Endothelial cell of umbilical vein (primary cell): ENCODE measurements around the gene GLRB. TPM values are rescaled to one million over a fixed set of nuclear protein-coding genes. Genes with fewer than 3 reads are reported as not detected.
A peak's percentile ranks its signal among the peaks of the same experiment; 100 is the strongest.

Experiments used
- BruUV-seq: library from RNA; stranded (reverse); fragments of 400-500 nt; replicated peaks from 2 replicates; lab custom pipeline; 2021; lab: Mats Ljungman, UMichigan
- CTCF ChIA-PET: fragments of 300-600, 350-600 bp; sonication (Branson Sonifier 250); formaldehyde crosslinking; loops from one replicate; lab custom pipeline; 2021; ENCODE audit warnings: antibody characterized with exemption, inconsistent platforms; lab: Charles Lee
- POLR2A ChIA-PET: fragments of 300-600, 350-600 bp; sonication (Branson Sonifier 250); formaldehyde crosslinking; loops from one replicate; lab custom pipeline; 2021; ENCODE audit warnings: antibody characterized with exemption, inconsistent platforms; lab: Charles Lee
- DNase-seq: peaks from one replicate; pipeline ENCODE4 v3.0.0-alpha.2; 2011; ENCODE audit warnings: low read depth, low spot score
- FAIRE-seq: peaks from 2 replicates; lab custom pipeline; 2011; peaks lifted over from hg19 to GRCh38; lab: Jason Lieb, UNC
- H2AFZ ChIP-seq: 2 replicates; pipeline ENCODE4 v1.6.0; 2012; ENCODE audit warnings: low read depth, low read length, control low read depth, inconsistent platforms
- H3K27ac ChIP-seq: 2 replicates; pipeline ENCODE4 v1.5.1; 2011; ENCODE audit warnings: low read depth, mild to moderate bottlenecking, control low read depth, low read length, moderate library complexity; ENCODE audit not compliant: insufficient read depth
- H3K27me3 ChIP-seq, 2 experiments: 2 replicates each; pipeline versions ENCODE4 v1.6.0 to v1.6.1; 2011; ENCODE audit warnings: low read length in 2 of 2, mixed read lengths in 1 of 2; ENCODE audit not compliant: control insufficient read depth in 2 of 2, insufficient read depth in 2 of 2
- H3K36me3 ChIP-seq, 2 experiments: 2 replicates in 1 of 2; 3 replicates in 1 of 2; pipeline ENCODE4 v1.5.1; 2011; ENCODE audit warnings: low read length in 2 of 2, mild to moderate bottlenecking in 1 of 2, moderate library complexity in 1 of 2; ENCODE audit not compliant: control insufficient read depth in 2 of 2, insufficient read depth in 2 of 2; ENCODE audit errors: extremely low read depth in 1 of 2
- H3K4me1 ChIP-seq: 3 replicates; pipeline ENCODE4 v1.5.1; 2011; ENCODE audit warnings: mild to moderate bottlenecking, low read length; ENCODE audit not compliant: control insufficient read depth, insufficient read depth; ENCODE audit errors: extremely low read depth
- H3K4me2 ChIP-seq: 2 replicates; pipeline ENCODE4 v1.6.1; 2011; ENCODE audit warnings: low read length, control low read depth, mixed read lengths; ENCODE audit not compliant: insufficient read depth
- H3K4me3 ChIP-seq, 3 experiments: fragments of 200-600 bp in 1 of 3; sonication (generic), shearing (Covaris generic) in 1 of 3; replicated peaks in 1 of 3; 2 replicates each; pipeline ENCODE4 v1.5.1; 2011 to 2016; ENCODE audit warnings: control low read depth in 3 of 3, low read length in 3 of 3, mild to moderate bottlenecking in 2 of 3, inconsistent platforms in 1 of 3, low read depth in 1 of 3, moderate library complexity in 1 of 3; ENCODE audit not compliant: insufficient read depth in 1 of 3
- H3K79me2 ChIP-seq: 2 replicates; pipeline ENCODE4 v1.6.0; 2012; ENCODE audit warnings: low read length, inconsistent platforms; ENCODE audit not compliant: control insufficient read depth, insufficient read depth
- H3K9ac ChIP-seq: replicated peaks from 2 replicates; pipeline ENCODE3; 2011; ENCODE audit warnings: low read length, control low read depth; ENCODE audit not compliant: insufficient read depth; ENCODE audit errors: extremely low read depth
- H3K9me1 ChIP-seq: replicated peaks from 3 replicates; pipeline ENCODE4 v1.6.0; 2011; ENCODE audit warnings: mild to moderate bottlenecking, low read length; ENCODE audit not compliant: control insufficient read depth, insufficient read depth; ENCODE audit errors: extremely low read depth
- H3K9me3 ChIP-seq: replicated peaks from 2 replicates; pipeline ENCODE4 v1.5.1; 2012; ENCODE audit warnings: low read length, inconsistent platforms; ENCODE audit not compliant: control insufficient read depth, insufficient read depth
- H4K20me1 ChIP-seq: replicated peaks from 2 replicates; pipeline ENCODE3; 2011; ENCODE audit warnings: mild to moderate bottlenecking, low read length; ENCODE audit not compliant: control insufficient read depth, insufficient read depth; ENCODE audit errors: extremely low read depth
- CTCF ChIP-seq, 2 donors: IDR thresholded peaks; 1 replicate in 1 of 2; 2 replicates in 1 of 2; pipeline ENCODE4 v1.5.1; 2011; ENCODE audit warnings: low read length in 2 of 2, mild to moderate bottlenecking in 2 of 2, moderate library complexity in 2 of 2, control low read depth in 1 of 2, inconsistent platforms in 1 of 2, low read depth in 1 of 2; ENCODE audit not compliant: insufficient read depth in 1 of 2; ENCODE audit errors: extremely low read depth in 1 of 2
- EZH2 ChIP-seq: IDR thresholded peaks from 2 replicates; pipeline ENCODE4 v1.6.1; 2012; ENCODE audit warnings: borderline replicate concordance, low read depth, mild to moderate bottlenecking, moderate library complexity, low read length, inconsistent platforms; ENCODE audit not compliant: severe bottlenecking
- FOS ChIP-seq: IDR thresholded peaks from 2 replicates; pipeline ENCODE4 v1.6.1; 2011; ENCODE audit warnings: mild to moderate bottlenecking, low read length, moderate library complexity, borderline replicate concordance; ENCODE audit not compliant: insufficient read depth
- GATA2 ChIP-seq: IDR thresholded peaks from 2 replicates; pipeline ENCODE4 v1.7.0; 2011; ENCODE audit warnings: low read depth, mild to moderate bottlenecking, moderate library complexity, mixed read lengths, low read length; ENCODE audit not compliant: insufficient read length, insufficient read depth
- JUN ChIP-seq: IDR thresholded peaks from 2 replicates; pipeline ENCODE4 v1.6.1; 2011; ENCODE audit warnings: borderline replicate concordance, low read depth; ENCODE audit not compliant: insufficient read length, insufficient read depth
- MAX ChIP-seq: IDR thresholded peaks from 2 replicates; pipeline ENCODE4 v1.6.1; 2011; ENCODE audit not compliant: insufficient read depth, insufficient read length
- MYC ChIP-seq: IDR thresholded peaks from one replicate; pipeline ENCODE4 v1.6.1; 2011; ENCODE audit warnings: mild to moderate bottlenecking, low read depth, low read length
- POLR2A ChIP-seq: IDR thresholded peaks from 2 replicates; pipeline ENCODE4 v1.6.1; 2012; ENCODE audit warnings: low read depth, mild to moderate bottlenecking, control low read depth, low read length
- POLR2AphosphoS5 ChIP-seq: IDR thresholded peaks from 2 replicates; pipeline ENCODE4 v1.6.1; 2012; ENCODE audit warnings: low read depth, mild to moderate bottlenecking, control low read depth, low read length, moderate library complexity; ENCODE audit not compliant: insufficient read depth
- dilution Hi-C: fragments of 300-500 bp; cut with MboI; formaldehyde crosslinking; loops from one replicate; pipeline ENCODE4 v1.15.0; 2019; ENCODE audit warnings: low sequenced_read_pairs; ENCODE audit not compliant: extremely low pct_ligation_motif_present
- intact Hi-C: fragments of 100-400 bp; cut with micrococcal nuclease; formaldehyde crosslinking; loops from one replicate; pipeline ENCODE4 v1.10.0; 2022
- polyA plus RNA-seq, 4 experiments: library from polyadenylated mRNA; depleted of rRNA in 3 of 4; stranded (reverse) in 3 of 4; unstranded in 1 of 4; fragments of >200 nt; gene quantifications; 2 replicates each; pipeline versions ENCODE4 v1.2.1 to v1.2.3, GENCODE V29; 2011 to 2012; ENCODE audit warnings: missing spikeins in 1 of 4
- total RNA-seq: library from RNA; stranded (reverse); gene quantifications from 2 replicates; pipeline ENCODE4 v1.2.3, GENCODE V29; 2021

Gene GLRB
- total and polyA plus RNA-seq, 2 donors (not counting 3 experiments of a cell fraction or from before 2014, with no cell fraction given) = 3.8 to 5.7 TPM

GRCh38 chr4:157035471-157035870 is 40.5 kb upstream of the GLRB start:
- H2AFZ ChIP-seq = no peak overlapping the region
- no TSS peak for BruUV-seq
- DNase-seq (peak; percentile 86), FAIRE-seq (no peak)
- TF ChIP-seq FOS (no peak), POLR2AphosphoS5 (no peak), GATA2 (no peak), MAX (no peak), CTCF (IDR thresholded peaks at IDR 0.05; ENCODE audit: extremely low read depth in 1 of 2, insufficient read depth in 1 of 2, low read depth in 1 of 2, low read length in 2 of 2) (no peak), EZH2 (no peak), MYC (no peak), JUN (no peak), POLR2A (no peak)
- no peaks in the 10 kb centered on the region for H3K9me3 ChIP-seq
- H4K20me1 ChIP-seq = no peaks in the 10 kb centered on the region
- H3K27me3 ChIP-seq = no peaks in the 10 kb centered on the region
- H3K79me2 ChIP-seq = no peaks in the 10 kb centered on the region
- dilution Hi-C loops = no loop called here
- no peak overlapping the region for H3K9ac ChIP-seq
- H3K4me3 ChIP-seq = no peak overlapping the region
- no peak overlapping the region for H3K4me2 ChIP-seq
- no peaks in the 10 kb centered on the region for H3K36me3 ChIP-seq
- ChIA-PET CTCF (interaction anchor here (1.0 to 2.7 kb wide), 5 partner anchors 10 to 560 kb away, joined by 3 to 28 read pairs (median 10); no protein-coding TSS in a partner anchor), POLR2A (no interaction called here)
- no peaks in the 10 kb centered on the region for H3K9me1 ChIP-seq
- no peak overlapping the region for H3K27ac ChIP-seq
- intact Hi-C loops = no loop called here
- H3K4me1 ChIP-seq = no peaks in the 10 kb centered on the region
